ENCODE data around the gene CPLX1. TPM values are rescaled to one million over a fixed set of nuclear protein-coding genes. Genes with fewer than 3 reads are reported as not detected.

Gene CPLX1
- not detected in 2 replicates for total RNA-seq

DNA sequence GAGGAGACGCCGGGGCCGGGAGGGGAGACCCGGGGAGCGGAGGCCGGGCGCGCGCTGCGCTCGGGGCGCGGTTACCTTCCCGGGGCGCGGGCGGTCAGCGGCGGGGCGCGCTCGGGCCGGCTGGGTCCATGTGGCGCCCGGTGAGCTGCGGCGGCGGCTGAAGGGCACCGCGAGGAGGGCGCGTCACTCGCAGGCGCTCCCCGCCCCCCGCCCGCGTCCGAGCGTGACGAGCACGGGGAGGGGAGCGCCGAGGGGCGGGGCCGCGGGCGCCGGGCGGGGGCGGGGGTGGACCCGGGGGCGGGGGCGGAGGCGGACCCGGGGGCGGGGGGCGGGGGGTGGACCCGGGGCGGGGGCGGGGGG is at the start of gene CPLX1:
CPLX1 (minus strand) TSS at position 159 of the 360 bp plus-strand sequence. CDS start 1,607 bp downstream, outside the sequence.

Other genes with a start within 250 kb of the CPLX1 start
- gene TMEM271, start 249.8 kb downstream of the CPLX1 start, total RNA-seq, result not detected in 2 replicates
- gene PDE6B, start 200.6 kb downstream of the CPLX1 start, total RNA-seq, result 0.63 and 1.6 TPM in 2 replicates
- gene ATP5ME, start 151.9 kb downstream of the CPLX1 start, total RNA-seq, result 447 and 459 TPM in 2 replicates
- gene MYL5, start 151.6 kb downstream of the CPLX1 start, total RNA-seq, result 27.6 and 29.0 TPM in 2 replicates
- 5.2 and 6.7 TPM in 2 replicates for gene SLC49A3, start 137.0 kb downstream of the CPLX1 start, total RNA-seq
- 21.6 and 49.5 TPM in 2 replicates for gene PCGF3, start 120.3 kb downstream of the CPLX1 start, total RNA-seq
- gene GAK, start 106.2 kb upstream of the CPLX1 start, total RNA-seq, result 41.0 and 50.1 TPM in 2 replicates
- gene TMEM175, start 106.3 kb upstream of the CPLX1 start, total RNA-seq, result 12.6 and 13.7 TPM in 2 replicates
- 12.9 and 13.6 TPM in 2 replicates for gene DGKQ, start 147.4 kb upstream of the CPLX1 start, total RNA-seq
- 9.5 and 14.3 TPM in 2 replicates for gene IDUA, start 160.9 kb upstream of the CPLX1 start, total RNA-seq
- gene SLC26A1, start 167.3 kb upstream of the CPLX1 start, total RNA-seq, result 0.43 and 0.47 TPM in 2 replicates
- gene FGFRL1, start 185.5 kb upstream of the CPLX1 start, total RNA-seq, result 29.2 and 35.7 TPM in 2 replicates

Data from bronchial smooth muscle cell (primary cell).